GM21515 (cell line): ENCODE results near the gene NLRP13.
"Not testable (repeated sequence)": the region's sequence is repeated elsewhere in the genome, so short reads cannot be mapped to it uniquely, and the experiment has no call there.

Experiments
- ATAC-seq: cut with Tn5 transposase; IDR thresholded peaks from one replicate; pipeline ENCODE4 v1.9.1; 2021; ENCODE audit not compliant: unreplicated experiment

NLRP13 gene, protein sequence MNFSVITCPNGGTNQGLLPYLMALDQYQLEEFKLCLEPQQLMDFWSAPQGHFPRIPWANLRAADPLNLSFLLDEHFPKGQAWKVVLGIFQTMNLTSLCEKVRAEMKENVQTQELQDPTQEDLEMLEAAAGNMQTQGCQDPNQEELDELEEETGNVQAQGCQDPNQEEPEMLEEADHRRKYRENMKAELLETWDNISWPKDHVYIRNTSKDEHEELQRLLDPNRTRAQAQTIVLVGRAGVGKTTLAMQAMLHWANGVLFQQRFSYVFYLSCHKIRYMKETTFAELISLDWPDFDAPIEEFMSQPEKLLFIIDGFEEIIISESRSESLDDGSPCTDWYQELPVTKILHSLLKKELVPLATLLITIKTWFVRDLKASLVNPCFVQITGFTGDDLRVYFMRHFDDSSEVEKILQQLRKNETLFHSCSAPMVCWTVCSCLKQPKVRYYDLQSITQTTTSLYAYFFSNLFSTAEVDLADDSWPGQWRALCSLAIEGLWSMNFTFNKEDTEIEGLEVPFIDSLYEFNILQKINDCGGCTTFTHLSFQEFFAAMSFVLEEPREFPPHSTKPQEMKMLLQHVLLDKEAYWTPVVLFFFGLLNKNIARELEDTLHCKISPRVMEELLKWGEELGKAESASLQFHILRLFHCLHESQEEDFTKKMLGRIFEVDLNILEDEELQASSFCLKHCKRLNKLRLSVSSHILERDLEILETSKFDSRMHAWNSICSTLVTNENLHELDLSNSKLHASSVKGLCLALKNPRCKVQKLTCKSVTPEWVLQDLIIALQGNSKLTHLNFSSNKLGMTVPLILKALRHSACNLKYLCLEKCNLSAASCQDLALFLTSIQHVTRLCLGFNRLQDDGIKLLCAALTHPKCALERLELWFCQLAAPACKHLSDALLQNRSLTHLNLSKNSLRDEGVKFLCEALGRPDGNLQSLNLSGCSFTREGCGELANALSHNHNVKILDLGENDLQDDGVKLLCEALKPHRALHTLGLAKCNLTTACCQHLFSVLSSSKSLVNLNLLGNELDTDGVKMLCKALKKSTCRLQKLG

DNA sequence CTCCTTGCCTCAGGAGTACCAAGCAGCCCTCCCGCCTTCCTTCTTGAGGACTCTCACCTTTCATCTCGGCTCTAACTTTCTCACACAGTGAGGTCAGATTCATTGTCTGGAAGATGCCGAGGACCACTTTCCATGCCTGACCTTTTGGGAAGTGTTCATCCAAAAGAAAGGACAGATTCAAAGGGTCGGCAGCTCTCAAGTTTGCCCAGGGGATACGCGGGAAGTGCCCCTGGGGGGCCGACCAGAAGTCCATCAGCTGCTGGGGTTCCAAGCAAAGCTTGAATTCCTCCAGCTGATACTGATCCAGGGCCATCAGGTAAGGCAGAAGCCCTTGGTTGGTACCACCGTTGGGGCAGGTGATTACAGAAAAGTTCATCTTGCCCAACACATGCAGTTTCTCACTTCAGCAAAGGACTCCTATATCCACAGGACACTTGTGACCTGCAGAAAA lies at the start of gene NLRP13:
TSS of gene NLRP13 (minus strand) at position 401 of the 451 bp plus-strand sequence. CDS start at position 376, 25 bp downstream.
- no peak for ATAC-seq

DNA sequence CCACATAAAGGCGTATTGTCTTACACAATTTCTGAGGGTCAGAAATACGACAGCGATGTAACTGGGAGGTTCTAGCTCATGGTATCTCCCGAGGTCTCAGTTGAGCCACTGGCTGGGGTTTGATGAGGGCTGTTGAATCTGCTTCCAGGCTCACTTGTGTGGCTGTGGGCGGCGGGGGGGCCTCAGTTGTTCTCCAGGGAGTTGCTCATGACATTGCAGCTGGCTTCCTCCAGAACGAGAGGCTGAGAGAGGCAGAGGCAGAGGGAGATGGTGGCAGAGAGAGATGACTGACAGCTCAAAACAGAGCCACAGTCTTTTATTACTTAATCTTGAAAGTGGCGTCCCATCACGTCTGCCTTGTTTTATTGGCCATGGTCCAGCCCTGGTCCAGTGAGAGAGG lies 48.3 kb upstream of the NLRP13 start:
- ATAC-seq, result no peak

DNA sequence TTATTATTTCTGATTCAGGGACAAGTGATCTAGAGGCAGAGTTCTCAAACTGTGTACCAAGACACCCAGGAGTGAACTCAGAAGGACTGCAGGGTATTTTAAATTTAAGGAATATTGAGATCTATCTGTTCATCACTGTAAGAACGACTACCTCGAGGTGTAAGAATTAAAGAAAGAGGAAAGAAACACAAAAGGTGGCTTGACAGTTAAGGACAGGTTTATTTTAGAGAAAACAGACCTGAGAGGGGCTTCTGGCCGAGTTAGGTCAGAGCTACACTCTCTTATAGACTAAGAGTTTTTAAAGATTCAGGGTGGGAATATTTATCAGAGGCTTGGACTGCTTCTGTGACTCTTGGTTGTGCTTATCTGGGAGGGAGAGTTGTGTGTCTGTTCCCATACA lies 41.8 kb upstream of the NLRP13 start:
- ATAC-seq, result no peak

DNA sequence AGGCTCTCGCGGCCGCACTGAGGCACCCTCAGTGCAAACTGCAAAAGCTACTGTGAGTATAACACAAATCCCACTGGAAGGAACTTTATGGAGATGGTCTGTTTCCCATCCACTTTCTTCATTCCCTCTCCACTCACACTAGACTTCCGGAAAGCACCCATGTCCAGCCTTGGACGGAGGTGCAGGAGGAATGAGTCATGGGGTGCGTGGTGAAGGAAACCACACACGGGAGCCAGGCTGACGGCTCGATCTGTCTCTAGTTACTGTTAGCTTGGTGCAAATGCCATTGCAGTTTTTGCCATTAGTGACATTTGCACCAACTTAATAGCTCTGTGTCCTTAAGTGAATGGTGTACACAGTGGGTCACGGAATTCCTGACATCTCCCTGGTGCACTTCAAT lies 30.1 kb upstream of the NLRP13 start:
- no peak for ATAC-seq

DNA sequence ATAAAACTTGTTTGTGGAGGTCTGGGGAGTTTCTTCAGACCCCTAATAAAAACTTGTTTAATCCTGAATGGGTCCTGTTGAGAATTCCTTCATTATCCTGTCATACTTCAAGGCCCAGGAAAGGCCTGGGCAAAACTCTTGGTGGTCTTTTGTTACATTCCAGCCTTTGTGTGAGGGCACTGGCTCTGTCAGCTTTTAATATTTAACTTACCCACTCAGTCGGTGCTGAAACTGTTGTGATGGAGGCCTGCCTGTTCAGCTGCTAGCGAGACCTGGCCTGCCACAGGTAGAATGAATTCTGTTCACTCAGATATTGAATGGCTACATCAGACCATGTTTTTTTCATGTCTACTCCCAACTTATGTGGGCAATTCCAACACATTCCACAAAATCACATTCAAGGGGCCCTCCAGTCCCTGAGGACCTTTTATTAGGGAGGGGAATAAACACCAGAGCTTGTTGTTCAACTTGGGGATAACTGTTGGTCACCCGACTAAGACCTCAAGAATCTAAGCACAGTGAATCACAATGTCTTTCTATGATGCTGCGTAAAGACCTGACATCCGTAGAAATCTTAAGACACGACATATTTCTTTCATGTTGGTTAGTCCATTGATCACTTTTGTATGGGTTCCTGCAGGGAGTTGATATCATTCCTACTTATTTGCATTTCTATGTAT lies 28.0 kb upstream of the NLRP13 start:
- ATAC-seq, result no peak

DNA sequence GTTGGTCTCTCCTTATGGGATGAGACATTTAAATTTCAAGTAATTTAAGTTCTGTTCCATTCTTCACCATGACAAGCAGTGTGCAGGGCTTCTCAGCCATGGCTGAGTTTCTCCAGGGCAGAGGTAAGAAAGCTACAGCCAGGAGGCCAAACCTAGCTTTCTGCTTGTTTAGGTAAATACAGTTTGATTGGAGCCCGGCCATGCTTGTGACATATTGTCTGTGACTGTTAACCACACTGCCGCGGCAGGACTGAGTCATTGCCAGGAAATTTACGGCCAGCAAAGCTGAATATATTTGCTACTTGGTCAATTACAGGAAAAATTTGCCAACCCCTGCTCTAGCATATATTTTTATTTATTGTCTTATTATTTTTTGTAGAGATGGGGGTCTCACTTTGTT lies 26.2 kb upstream of the NLRP13 start:
- no peak for ATAC-seq

DNA sequence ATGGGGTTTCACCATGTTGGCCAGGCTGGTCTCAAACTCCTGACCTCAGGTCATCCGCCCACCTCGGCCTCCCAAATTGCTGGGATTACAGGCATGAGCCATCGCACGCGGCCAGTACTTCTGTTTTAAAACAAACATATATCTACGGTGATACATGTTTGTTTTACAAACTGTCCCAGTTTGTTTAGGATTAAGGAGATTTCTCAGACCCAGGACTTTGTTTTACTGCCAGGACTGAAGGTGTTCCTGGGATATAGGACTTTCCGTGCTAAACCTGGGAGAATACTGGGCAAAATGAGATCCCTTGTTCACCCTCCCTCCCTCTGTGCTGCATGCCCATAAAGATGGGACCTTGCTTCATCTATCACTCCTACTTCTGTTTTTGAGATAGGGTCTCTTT lies 24.3 kb upstream of the NLRP13 start:
- ATAC-seq, result no peak

DNA sequence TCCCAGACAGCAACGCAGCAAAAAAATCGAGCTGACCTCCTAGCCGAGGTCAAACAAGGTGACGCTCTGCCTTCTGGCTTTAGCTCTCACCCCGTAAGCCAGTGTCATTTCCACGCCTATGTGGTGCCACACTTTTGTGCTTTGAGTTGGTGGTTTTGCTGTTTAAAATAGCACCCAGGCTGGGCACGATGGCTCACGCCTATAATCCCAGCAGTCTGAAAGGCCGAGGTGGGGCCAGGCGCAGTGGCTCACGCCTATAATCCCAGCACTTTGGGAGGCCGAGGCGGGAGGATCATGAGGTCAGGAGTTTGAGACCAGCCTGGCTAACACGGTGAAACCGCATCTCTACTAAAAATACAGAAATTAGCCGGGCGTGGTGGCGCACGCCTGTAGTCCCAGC lies 18.4 kb upstream of the NLRP13 start:
- ATAC-seq, result not testable (repeated sequence)

DNA sequence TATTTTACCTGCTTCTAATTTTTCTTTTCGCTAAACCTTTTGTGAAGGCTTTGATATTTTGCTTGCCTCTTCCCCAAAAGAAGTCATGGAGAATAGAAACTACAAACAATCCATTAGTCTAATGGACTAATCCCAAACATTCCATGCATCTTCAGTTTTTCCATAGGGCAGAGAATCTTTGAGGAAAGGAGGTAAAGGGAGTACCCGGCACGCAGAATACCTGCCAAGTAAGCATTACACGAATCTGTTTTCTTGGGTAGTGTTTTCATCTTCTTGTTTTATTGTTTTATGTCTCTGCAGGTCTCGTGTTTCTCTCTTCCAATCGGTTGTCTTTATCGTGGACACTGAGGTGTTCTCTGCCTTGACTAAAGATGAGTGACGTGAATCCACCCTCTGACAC lies 15.4 kb upstream of the NLRP13 start, which contains the start of gene NLRP8:
TSS of gene NLRP8 (plus strand) at position 301 of the 400 bp plus-strand sequence.
- ATAC-seq, result no peak

DNA sequence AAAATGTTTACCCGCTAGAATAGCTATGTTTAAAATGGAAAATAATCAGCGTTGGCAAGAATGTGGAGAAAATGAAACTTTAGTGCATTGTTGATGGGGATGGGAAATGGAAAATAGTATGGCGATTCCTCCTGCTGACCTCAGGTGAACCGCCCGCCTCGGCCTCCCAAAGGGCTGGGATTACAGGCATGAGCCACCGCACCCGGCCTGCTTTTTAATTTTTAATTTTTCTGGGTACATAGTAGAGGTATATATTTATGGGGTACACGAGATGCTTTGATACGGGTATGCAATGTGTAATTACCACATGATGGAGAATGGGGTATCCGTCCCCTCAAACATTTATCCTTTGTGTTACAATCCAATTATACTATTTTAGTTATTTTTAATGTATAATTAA lies 8.2 kb upstream of the NLRP13 start:
- no peak for ATAC-seq

DNA sequence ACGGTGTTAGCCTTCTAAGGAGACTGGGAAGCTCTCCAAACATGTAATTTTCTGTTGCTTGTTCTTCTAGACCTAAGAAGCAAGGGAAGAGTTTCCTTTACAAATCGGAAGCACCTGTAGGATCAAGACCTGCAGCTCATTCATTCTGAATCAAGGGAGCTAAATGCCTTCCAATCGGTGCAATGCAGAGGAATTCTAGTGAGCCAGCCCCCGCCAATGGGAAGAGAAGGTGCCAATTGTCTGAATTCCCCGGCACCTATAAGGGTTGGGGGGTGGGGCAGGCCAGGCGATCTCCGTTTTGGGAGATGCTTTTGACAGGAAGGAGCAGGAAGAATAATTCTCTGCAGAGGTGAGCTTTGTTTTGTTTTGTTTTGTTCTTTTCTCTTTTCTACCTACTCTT lies 7.1 kb upstream of the NLRP13 start:
- ATAC-seq, result no peak

DNA sequence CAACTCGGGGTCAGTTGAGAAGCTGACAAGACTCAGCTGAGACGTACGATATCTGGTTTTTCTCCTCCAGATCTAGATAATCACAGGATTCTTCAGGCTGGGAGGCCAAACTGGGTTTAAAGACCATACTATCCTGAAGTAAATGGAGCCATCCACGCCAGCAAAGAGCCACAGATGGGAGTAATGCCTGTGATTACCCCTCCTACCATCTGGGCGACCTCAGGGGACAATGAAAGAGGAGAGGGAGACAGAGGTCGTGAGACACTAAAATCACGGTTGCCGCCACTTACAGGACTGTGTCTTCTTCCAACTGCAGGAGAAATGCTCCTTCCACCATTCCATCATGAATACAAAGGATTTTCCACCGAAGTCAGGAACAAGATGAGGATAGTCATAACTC lies 3.1 kb upstream of the NLRP13 start:
- ATAC-seq, result no peak

DNA sequence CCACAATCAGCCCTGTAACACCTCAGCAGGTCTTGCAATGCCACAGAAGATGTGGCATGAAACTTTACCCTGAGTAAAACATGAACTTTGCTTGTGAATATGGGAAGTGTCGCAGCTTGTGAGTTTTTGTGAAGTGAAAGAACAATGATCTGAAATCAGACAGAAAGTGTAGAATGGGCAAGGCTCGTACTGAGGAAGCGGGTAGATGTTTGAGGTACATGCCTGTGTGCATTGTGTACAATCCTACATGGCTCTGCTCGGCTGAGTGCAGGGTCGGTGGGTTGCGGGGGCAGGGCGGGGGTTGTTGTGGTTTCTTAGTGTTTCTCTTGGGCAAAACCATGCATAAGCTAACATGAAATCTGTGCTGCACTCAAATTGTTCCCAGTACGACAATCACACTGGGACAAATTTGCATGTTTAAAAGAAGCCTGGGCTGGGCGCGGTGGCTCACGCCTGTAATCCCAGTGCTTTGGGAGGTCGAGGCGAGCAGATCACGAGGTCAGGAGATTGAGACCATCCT lies 1.1 kb downstream of the NLRP13 start:
- ATAC-seq, result no peak

DNA sequence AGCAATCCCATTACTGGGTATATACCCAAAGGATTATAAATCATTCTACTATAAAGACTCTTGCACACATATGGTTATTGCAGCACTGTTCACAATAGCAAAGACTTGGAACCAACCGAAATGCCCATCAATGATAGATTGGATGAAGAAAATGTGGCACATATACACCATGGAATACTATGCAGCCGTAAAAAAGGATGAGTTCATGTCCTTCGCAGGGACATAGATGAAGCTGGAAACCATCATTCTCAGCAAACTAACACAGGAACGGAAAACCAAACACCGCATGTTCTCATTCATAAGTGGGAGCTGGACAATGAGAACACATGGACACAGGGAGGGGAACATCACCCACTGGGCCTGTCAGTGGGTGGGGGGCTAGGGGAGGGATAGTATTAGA lies 2.9 kb downstream of the NLRP13 start:
- not testable (repeated sequence) for ATAC-seq

DNA sequence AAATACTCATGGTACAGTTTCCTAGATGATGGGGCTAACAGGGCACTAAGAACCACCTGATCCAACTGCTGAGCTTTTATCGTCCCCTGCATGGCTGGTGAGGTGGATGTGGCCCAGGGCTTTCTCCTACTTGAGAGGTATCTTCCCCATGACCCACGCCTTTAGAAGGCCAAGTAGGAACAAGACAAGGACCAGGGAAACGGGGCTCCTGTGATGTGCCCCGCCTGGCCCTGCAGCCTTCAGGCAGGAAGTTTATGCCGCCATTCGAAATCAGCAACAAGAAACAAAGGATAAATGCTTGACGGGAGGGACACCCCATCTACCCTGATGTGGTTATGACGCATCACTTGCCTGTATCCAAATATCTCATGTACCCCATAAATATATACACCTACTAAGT lies 4.1 kb downstream of the NLRP13 start:
- no peak for ATAC-seq

DNA sequence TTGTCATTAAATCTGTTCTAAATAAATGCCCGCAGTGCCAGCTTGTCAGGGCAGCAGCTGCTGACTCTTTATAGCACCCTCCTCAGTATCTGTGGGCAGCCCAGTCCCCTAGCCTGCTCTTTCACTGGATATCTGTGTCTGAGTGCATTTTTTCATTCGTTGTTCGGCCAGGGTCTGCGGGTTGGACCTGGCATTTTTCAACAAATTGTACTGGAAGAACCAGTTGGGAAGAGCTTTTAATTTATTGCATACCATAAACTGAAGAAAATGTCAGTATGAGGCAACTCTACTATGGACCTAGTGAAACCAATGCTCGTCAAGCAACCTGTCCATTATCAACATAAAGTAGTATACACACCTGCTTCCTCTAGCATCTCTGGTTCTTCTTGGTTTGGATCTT lies 8.6 kb downstream of the NLRP13 start:
- no peak for ATAC-seq

DNA sequence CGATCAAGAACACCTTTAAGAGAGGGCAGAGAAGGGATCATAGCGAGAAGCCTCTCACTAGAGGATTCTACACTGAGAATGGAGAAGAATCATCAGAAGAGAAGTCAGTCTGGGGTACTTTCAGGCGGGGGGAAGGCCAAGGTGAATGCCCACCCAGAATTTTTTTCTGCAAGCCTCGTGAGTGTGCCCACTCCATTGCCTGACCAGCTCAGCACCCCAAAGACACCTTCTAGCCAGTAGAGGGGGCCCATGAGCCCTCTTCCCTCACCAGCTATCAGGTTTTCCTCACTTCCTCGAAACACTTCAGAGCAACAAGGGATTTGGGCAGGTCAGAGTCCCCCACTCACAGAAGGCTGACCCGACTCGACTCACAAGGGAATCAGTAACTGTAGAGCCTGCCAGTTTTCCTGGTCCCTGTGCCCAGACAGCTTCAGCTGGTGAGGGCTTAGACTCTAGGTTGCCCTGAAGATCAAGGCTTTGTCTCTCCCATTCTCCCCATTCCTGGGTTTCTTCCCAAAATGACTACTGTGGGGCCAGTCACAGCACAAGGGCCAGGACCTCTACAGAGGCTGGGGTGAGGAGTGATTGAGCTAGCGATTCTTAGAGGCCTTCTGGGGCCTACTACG lies 18.4 kb downstream of the NLRP13 start:
- no peak for ATAC-seq

DNA sequence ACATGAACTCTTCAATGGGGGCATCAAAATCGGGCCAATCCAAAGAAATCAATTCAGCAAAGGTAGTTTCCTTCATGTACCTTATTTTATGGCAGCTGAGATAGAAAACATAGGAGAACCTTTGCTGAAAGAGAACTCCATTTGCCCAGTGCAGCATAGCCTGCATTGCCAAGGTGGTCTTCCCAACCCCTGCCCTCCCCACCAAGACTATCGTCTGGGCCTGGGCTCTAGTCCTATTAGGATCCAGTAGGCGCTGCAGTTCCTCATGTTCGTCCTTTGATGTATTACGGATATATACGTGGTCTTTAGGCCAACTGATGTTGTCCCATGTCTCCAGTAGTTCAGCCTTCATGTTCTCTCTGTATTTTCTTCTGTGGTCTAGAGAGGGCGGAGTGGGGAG lies 19.2 kb downstream of the NLRP13 start:
- ATAC-seq, result no peak

DNA sequence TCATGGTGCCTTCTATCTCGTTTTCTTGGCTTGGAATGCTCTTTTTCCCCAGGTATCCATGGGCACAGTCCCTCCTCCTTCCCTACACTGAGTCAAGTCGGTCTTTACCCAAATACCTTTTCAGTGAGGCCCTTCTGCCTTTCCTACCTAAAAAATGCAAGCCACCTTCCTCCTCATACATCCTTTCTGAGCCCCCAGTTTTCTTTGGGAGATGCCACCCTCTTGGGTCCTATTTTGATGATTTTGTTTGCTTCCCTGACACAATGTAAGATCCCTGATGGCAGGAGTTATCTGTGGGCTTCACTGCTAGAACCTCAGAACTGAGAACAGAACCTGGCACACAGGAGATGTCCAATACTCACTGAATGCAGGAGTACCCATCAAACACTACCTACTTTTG lies 22.3 kb downstream of the NLRP13 start:
- ATAC-seq, result no peak

DNA sequence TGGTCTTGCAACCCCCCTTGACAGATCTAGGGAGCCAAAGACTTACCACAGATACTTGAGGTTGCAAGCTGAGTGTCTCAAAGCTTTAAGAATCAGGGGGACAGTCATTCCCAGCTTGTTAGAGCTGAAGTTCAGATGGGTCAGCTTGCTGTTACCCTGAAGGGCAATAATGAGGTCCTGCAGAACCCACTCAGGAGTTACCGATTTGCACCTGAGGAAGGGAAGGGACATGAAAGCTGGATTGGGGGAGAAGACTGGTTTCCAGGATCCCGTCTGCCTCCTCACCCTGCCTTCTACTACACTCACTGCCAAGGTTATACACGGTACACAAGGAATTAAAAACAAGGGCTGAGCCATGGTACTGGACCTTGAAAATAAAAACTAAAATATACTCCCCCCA lies 24.4 kb downstream of the NLRP13 start:
- no peak for ATAC-seq
